H9 (cell line): ENCODE data around the gene HOXA9. TPM values are rescaled to one million over a fixed set of nuclear protein-coding genes. Genes with fewer than 3 reads are reported as not detected.
A peak's percentile ranks its signal among the peaks of the same experiment; 100 is the strongest.

Source experiments
- DNase-seq: peaks from one replicate; pipeline ENCODE4 v3.0.0-alpha.2; 2017
- H2AFZ ChIP-seq: one replicate; pipeline ENCODE4 v1.6.1; 2013; ENCODE audit warnings: mild to moderate bottlenecking, low read length, control low read depth, moderate library complexity
- H2AK5ac ChIP-seq: 2 replicates; pipeline ENCODE4 v1.6.1; 2013; ENCODE audit warnings: low read length, control low read depth, mixed read lengths; ENCODE audit not compliant: insufficient read length
- H2BK120ac ChIP-seq: one replicate; pipeline ENCODE4 v1.6.1; 2013; ENCODE audit warnings: low read depth, mild to moderate bottlenecking, low read length, control low read depth, inconsistent platforms; ENCODE audit not compliant: poor library complexity, severe bottlenecking
- H2BK12ac ChIP-seq: 2 replicates; pipeline ENCODE4 v1.6.1; 2013; ENCODE audit warnings: low read length, control low read depth, mixed read lengths, low read depth; ENCODE audit not compliant: insufficient read length
- H2BK15ac ChIP-seq: 2 replicates; pipeline ENCODE4 v1.6.1; 2013; ENCODE audit warnings: low read depth, low read length, control low read depth
- H2BK20ac ChIP-seq: one replicate; pipeline ENCODE4 v1.6.1; 2013; ENCODE audit warnings: low read depth, mild to moderate bottlenecking, low read length, control low read depth, inconsistent platforms; ENCODE audit not compliant: poor library complexity, severe bottlenecking
- H2BK5ac ChIP-seq: 2 replicates; pipeline ENCODE4 v1.6.1; 2013; ENCODE audit warnings: low read length, control low read depth, mixed read lengths; ENCODE audit not compliant: insufficient read length
- H3K14ac ChIP-seq: 2 replicates; pipeline ENCODE4 v1.6.1; 2013; ENCODE audit warnings: low read length, control low read depth; ENCODE audit not compliant: insufficient read depth
- H3K18ac ChIP-seq: 2 replicates; pipeline ENCODE4 v1.6.1; 2013; ENCODE audit warnings: low read depth, mild to moderate bottlenecking, mixed read lengths, low read length, control low read depth; ENCODE audit not compliant: insufficient read length
- H3K23ac ChIP-seq: 2 replicates; pipeline ENCODE4 v1.6.1; 2013; ENCODE audit warnings: low read length, control low read depth, mixed read lengths, low read depth; ENCODE audit not compliant: insufficient read length
- H3K23me2 ChIP-seq: 2 replicates; pipeline ENCODE4 v1.6.1; 2013; ENCODE audit warnings: low read depth, mild to moderate bottlenecking, mixed read lengths, low read length, control low read depth; ENCODE audit not compliant: insufficient read length, poor library complexity, severe bottlenecking
- H3K27ac ChIP-seq: 2 replicates; pipeline ENCODE4 v1.5.1; 2013; ENCODE audit warnings: low read length, control low read depth, mixed read lengths, low read depth; ENCODE audit not compliant: insufficient read length
- H3K27me3 ChIP-seq: 2 replicates; pipeline ENCODE4 v1.6.1; 2013; ENCODE audit warnings: low read length, control low read depth, inconsistent platforms; ENCODE audit not compliant: insufficient read depth
- H3K4ac ChIP-seq: 2 replicates; pipeline ENCODE4 v1.6.1; 2013; ENCODE audit warnings: low read depth, mild to moderate bottlenecking, control low read depth, inconsistent platforms, low read length, moderate library complexity
- H3K4me1 ChIP-seq: 2 replicates; pipeline ENCODE4 v1.6.1; 2013; ENCODE audit warnings: low read length, control low read depth, inconsistent platforms; ENCODE audit not compliant: insufficient read depth
- H3K4me2 ChIP-seq: 2 replicates; pipeline ENCODE4 v1.6.1; 2013; ENCODE audit warnings: low read length, control low read depth, mixed read lengths; ENCODE audit not compliant: insufficient read length, insufficient read depth
- H3K56ac ChIP-seq: 2 replicates; pipeline ENCODE4 v1.6.1; 2013; ENCODE audit warnings: low read depth, mild to moderate bottlenecking, mixed read lengths, low read length, control low read depth; ENCODE audit not compliant: insufficient read length
- H3K79me1 ChIP-seq: 2 replicates; pipeline ENCODE4 v1.6.1; 2013; ENCODE audit warnings: low read depth, mild to moderate bottlenecking, moderate library complexity, low read length, control low read depth, inconsistent platforms; ENCODE audit not compliant: insufficient read depth, poor library complexity, severe bottlenecking
- H3K79me2 ChIP-seq: 2 replicates; pipeline ENCODE4 v1.6.1; 2013; ENCODE audit warnings: low read length, control low read depth, inconsistent platforms; ENCODE audit not compliant: insufficient read depth
- H3K9ac ChIP-seq: 2 replicates; pipeline ENCODE4 v1.6.1; 2013; ENCODE audit warnings: low read length, control low read depth, mixed read lengths; ENCODE audit not compliant: insufficient read length; ENCODE audit errors: extremely low read depth
- H3K9me3 ChIP-seq: one replicate; pipeline ENCODE4 v1.6.1; 2013; ENCODE audit warnings: low read depth, low read length, inconsistent platforms; ENCODE audit not compliant: control insufficient read depth
- H3T11ph ChIP-seq: one replicate; pipeline ENCODE4 v1.6.1; 2013; ENCODE audit warnings: mild to moderate bottlenecking, low read length, control low read depth, inconsistent platforms
- H4K20me1 ChIP-seq: one replicate; pipeline ENCODE4 v1.6.1; 2013; ENCODE audit not compliant: control insufficient read depth, insufficient read length, insufficient read depth
- H4K5ac ChIP-seq: 2 replicates; pipeline ENCODE4 v1.6.1; 2013; ENCODE audit warnings: low read depth, mild to moderate bottlenecking, mixed read lengths, low read length, control low read depth; ENCODE audit not compliant: insufficient read length
- H4K8ac ChIP-seq: replicated peaks from 2 replicates; pipeline ENCODE4 v1.6.1; 2013; ENCODE audit warnings: low read length, control low read depth, mixed read lengths, low read depth; ENCODE audit not compliant: insufficient read length
- H4K91ac ChIP-seq: 2 replicates; pipeline ENCODE4 v1.6.1; 2013; ENCODE audit warnings: low read depth, mild to moderate bottlenecking, moderate library complexity, mixed read lengths, low read length, control low read depth; ENCODE audit not compliant: insufficient read length
- H3K27ac Mint-ChIP-seq, 3 experiments: 2 replicates in 2 of 3; 3 replicates in 1 of 3; pipeline ENCODE4 v1.8.0; 2020 to 2021; ENCODE audit warnings: mixed read lengths in 3 of 3, mild to moderate bottlenecking in 1 of 3, moderate library complexity in 1 of 3
- H3K27me3 Mint-ChIP-seq: 2 replicates; pipeline ENCODE4 v1.8.0; 2021; ENCODE audit warnings: low read depth, mild to moderate bottlenecking, moderate library complexity, mixed read lengths
- H3K36me3 Mint-ChIP-seq, 3 experiments: 2 replicates in 2 of 3; 3 replicates in 1 of 3; pipeline ENCODE4 v1.8.0; 2020 to 2021; ENCODE audit warnings: low read depth in 3 of 3, mixed read lengths in 3 of 3; ENCODE audit not compliant: insufficient read depth in 1 of 3
- H3K4me1 Mint-ChIP-seq, 2 experiments: 2 replicates each; pipeline ENCODE4 v1.8.0; 2020; ENCODE audit warnings: mixed read lengths in 2 of 2
- H3K4me3 Mint-ChIP-seq, 2 experiments: 2 replicates in 1 of 2; 3 replicates in 1 of 2; pipeline ENCODE4 v1.8.0; 2020 to 2021; ENCODE audit warnings: mild to moderate bottlenecking in 2 of 2, mixed read lengths in 2 of 2, moderate library complexity in 1 of 2
- H3K9me3 Mint-ChIP-seq, 2 experiments: 2 replicates in 1 of 2; 3 replicates in 1 of 2; pipeline ENCODE4 v1.8.0; 2020; ENCODE audit warnings: mild to moderate bottlenecking in 2 of 2, mixed read lengths in 2 of 2, moderate library complexity in 1 of 2
- WGBS: extraction: QIAGEN DNeasy Blood & Tissue Kit; methylation state at CpG from one replicate; pipeline ENCODE4 v1.1.7; 2013; ENCODE audit warnings: missing lambda C conversion rate, low lambda C conversion rate, mixed read lengths; ENCODE audit not compliant: insufficient read length; ENCODE audit errors: extremely low coverage; 5-methylcytosine and 5-hydroxymethylcytosine counted together
- total RNA-seq: library from RNA; stranded (reverse); gene quantifications from 2 replicates; pipeline ENCODE4 v1.2.1, GENCODE V29; 2021
- TF ChIP-seq, protein P1 (sequence below): fragments of 200-600 bp; sonication (generic); conservative IDR thresholded peaks from 3 replicates; pipeline ENCODE4 v1.8.0; 2021; ENCODE audit warnings: antibody characterized with exemption, mild to moderate bottlenecking

Gene HOXA9
- total RNA-seq, 1 experiment from 2014 or later, result not detected

DNA sequence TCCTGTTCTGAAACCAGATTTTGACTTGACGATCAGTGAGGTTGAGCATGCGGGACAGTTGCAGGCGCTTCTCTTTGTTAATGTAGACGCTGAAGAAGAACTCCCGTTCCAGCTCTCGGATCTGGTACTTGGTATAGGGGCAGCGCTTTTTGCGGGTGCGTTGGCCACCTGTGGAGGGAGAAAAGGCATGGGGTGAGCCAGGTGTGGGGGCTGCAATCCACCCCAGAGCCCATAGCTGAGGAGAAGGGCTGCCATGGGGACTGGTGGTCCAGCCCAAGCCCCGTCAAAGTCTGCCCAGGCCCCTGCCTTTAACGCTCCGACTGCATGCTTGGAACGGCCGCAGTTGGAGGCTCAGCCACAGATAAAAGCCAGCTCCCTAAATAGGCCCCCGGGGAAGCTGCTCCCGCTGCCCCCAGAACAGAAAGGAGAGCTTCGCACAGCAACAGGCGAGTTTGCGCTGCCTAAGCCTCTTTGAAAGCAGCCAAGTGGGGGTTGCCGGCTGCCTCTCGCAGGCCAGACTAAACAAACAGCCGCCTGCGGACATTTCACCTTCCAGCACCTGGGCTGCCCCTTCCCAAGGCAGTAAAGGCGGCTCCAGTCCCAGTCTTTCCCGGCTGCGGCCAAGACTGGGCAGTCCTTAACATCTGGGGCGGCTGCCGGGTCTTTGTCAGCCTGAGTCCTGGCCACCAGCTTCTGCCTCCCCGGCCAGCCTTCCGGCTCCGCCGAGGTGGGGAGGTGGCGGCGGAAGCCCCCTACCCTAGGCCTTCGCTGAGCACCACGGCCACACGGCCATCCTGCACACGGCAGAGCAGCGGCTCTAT, 17.7 kb upstream of the HOXA9 start:
- H3K4me1 ChIP-seq, result no peaks in the 10 kb centered on the region
- H3K18ac ChIP-seq, result no peak overlapping the region
- no peak overlapping the region for H2AFZ ChIP-seq
- TF ChIP-seq, protein P1, sequence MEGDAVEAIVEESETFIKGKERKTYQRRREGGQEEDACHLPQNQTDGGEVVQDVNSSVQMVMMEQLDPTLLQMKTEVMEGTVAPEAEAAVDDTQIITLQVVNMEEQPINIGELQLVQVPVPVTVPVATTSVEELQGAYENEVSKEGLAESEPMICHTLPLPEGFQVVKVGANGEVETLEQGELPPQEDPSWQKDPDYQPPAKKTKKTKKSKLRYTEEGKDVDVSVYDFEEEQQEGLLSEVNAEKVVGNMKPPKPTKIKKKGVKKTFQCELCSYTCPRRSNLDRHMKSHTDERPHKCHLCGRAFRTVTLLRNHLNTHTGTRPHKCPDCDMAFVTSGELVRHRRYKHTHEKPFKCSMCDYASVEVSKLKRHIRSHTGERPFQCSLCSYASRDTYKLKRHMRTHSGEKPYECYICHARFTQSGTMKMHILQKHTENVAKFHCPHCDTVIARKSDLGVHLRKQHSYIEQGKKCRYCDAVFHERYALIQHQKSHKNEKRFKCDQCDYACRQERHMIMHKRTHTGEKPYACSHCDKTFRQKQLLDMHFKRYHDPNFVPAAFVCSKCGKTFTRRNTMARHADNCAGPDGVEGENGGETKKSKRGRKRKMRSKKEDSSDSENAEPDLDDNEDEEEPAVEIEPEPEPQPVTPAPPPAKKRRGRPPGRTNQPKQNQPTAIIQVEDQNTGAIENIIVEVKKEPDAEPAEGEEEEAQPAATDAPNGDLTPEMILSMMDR, result no peak
- no CpG with 5 or more reads among the region's 39 CpGs for WGBS
- H3K4ac ChIP-seq, result no peak overlapping the region
- Mint-ChIP-seq H3K36me3 (peaks cover 0 to 2% (median 0%) of the 10 kb centered on the region in 3 experiments; a peak in 4 of 7 replicates), H3K4me3 (no peak overlapping the region), H3K27me3 (peaks cover 100% of the 10 kb centered on the region), H3K27ac (no peak overlapping the region), H3K4me1 (peaks cover 13 to 44% of the 10 kb centered on the region in 2 experiments), H3K9me3 (peaks cover 2 to 25% of the 10 kb centered on the region in 2 experiments; a peak in 2 of 5 replicates)
- H3K56ac ChIP-seq, result no peak overlapping the region
- no peak overlapping the region for H2BK15ac ChIP-seq
- H3K4me2 ChIP-seq, result no peak overlapping the region
- H4K91ac ChIP-seq, result no peak overlapping the region
- no peaks in the 10 kb centered on the region for H3K9me3 ChIP-seq
- no peaks in the 10 kb centered on the region for H3K23me2 ChIP-seq
- no peaks in the 10 kb centered on the region for H3K79me2 ChIP-seq
- no peak overlapping the region for H4K8ac ChIP-seq
- H2BK20ac ChIP-seq, result no peak overlapping the region
- no peak overlapping the region for H3K23ac ChIP-seq
- H3K9ac ChIP-seq, result no peak overlapping the region
- H3K27me3 ChIP-seq, result peaks cover 96% of the 10 kb centered on the region
- no peak overlapping the region for H3K14ac ChIP-seq
- H2BK120ac ChIP-seq, result no peak overlapping the region
- H2AK5ac ChIP-seq, result no peak overlapping the region
- H3K27ac ChIP-seq, result no peak overlapping the region
- no peak overlapping the region for H3T11ph ChIP-seq
- peak; percentile 71 for DNase-seq
- no peak overlapping the region for H2BK12ac ChIP-seq
- no peak overlapping the region for H2BK5ac ChIP-seq
- no peak overlapping the region for H4K5ac ChIP-seq
- no peaks in the 10 kb centered on the region for H3K79me1 ChIP-seq
- no peaks in the 10 kb centered on the region for H4K20me1 ChIP-seq
